NK-92 (cell line): ENCODE data around the gene TNFRSF19.

ENCODE experiments used
- DNase-seq: peaks from one replicate; lab custom pipeline; 2025; ENCODE audit not compliant: unreplicated experiment; lab: John Stamatoyannopoulos, UW

The TNFRSF19 gene

GRCh38 chr13:23600534-23600933 is 30.3 kb downstream of the TNFRSF19 start:
- DNase-seq, result no peak

GRCh38 chr13:23605831-23606230 is 35.6 kb downstream of the TNFRSF19 start:
- no peak for DNase-seq

GRCh38 chr13:23608138-23608537 is 37.9 kb downstream of the TNFRSF19 start:
- no peak for DNase-seq

- DNase-seq, result no peak
Measured at GRCh38 chr13:23608701-23609413, 38.6 kb downstream of the TNFRSF19 start.

GRCh38 chr13:23609414-23609760 is 39.2 kb downstream of the TNFRSF19 start:
- no peak for DNase-seq

GRCh38 chr13:23609874-23610576 is 39.8 kb downstream of the TNFRSF19 start:
- DNase-seq, result no peak

GRCh38 chr13:23610966-23611491 is 40.8 kb downstream of the TNFRSF19 start:
- DNase-seq, result no peak

- no peak for DNase-seq
Measured at GRCh38 chr13:23612182-23612581, 42.0 kb downstream of the TNFRSF19 start.

- DNase-seq, result no peak
Measured at GRCh38 chr13:23612731-23613130, 42.5 kb downstream of the TNFRSF19 start.

- no peak for DNase-seq
Measured at GRCh38 chr13:23613596-23613995, 43.4 kb downstream of the TNFRSF19 start.

GRCh38 chr13:23615395-23616081 is 45.3 kb downstream of the TNFRSF19 start:
- no peak for DNase-seq

GRCh38 chr13:23616228-23616627 is 46.0 kb downstream of the TNFRSF19 start:
- no peak for DNase-seq

- no peak for DNase-seq
Measured at GRCh38 chr13:23617551-23618024, 47.4 kb downstream of the TNFRSF19 start.

- DNase-seq, result no peak
Measured at GRCh38 chr13:23618341-23618740, 48.1 kb downstream of the TNFRSF19 start.

GRCh38 chr13:23619068-23619855 is 49.0 kb downstream of the TNFRSF19 start:
- DNase-seq, result no peak

- DNase-seq, result no peak
Measured at GRCh38 chr13:23620211-23620610, 50.0 kb downstream of the TNFRSF19 start.

GRCh38 chr13:23620613-23621315 is 50.6 kb downstream of the TNFRSF19 start:
- DNase-seq, result no peak

- DNase-seq, result no peak
Measured at GRCh38 chr13:23621316-23621645, 51.1 kb downstream of the TNFRSF19 start.

- DNase-seq, result no peak
Measured at GRCh38 chr13:23622985-23623384, 52.8 kb downstream of the TNFRSF19 start.

- DNase-seq, result no peak
Measured at GRCh38 chr13:23623394-23623793, 53.2 kb downstream of the TNFRSF19 start.
